SK-N-MC (cell line): ENCODE measurements around the gene PCSK2.

Source experiments
- EZH2 ChIP-seq: fragments of 200-600 bp; sonication (generic); IDR thresholded peaks from one replicate; pipeline ENCODE4 v1.6.1; 2017; ENCODE audit warnings: antibody characterized with exemption
- POLR2AphosphoS5 ChIP-seq: IDR thresholded peaks from 2 replicates; pipeline ENCODE4 v1.6.1; 2012; ENCODE audit warnings: mild to moderate bottlenecking, low read depth, low read length, borderline replicate concordance

DNA sequence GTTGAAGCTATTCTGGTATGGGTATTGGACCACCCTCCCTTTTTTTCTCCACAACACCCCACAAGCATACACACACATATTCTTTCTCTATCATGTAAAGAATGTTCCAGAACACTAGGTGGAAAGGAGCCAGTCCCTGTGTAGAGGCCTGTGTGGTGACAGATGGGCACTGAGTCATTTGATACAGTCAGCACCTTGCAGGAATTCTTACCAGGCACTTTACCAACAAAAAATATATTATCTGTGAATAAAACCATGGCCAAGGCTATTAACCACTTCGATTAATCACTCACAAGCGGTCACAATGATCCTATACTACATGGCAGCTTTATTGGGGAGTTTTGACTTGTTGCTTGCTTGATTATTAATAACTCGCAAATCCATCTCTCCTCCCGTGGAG lies 154.9 kb downstream of the PCSK2 start:
- TF ChIP-seq POLR2AphosphoS5 = no peak
- no peak for TF ChIP-seq EZH2
